BE2C (cell line): Measurements from ENCODE around the gene GDF11.

Source experiments
- DNase-seq: peaks from one replicate; pipeline ENCODE4 v3.0.0-alpha.2; 2020
- H3K27me3 ChIP-seq: fragments of 250-450 bp; sonication (Bioruptor Pico); 2 replicates; pipeline ENCODE4 v1.5.1; 2020; ENCODE audit warnings: mild to moderate bottlenecking
- H3K36me3 ChIP-seq: fragments of 250-450 bp; sonication (Bioruptor Pico); 2 replicates; pipeline ENCODE4 v1.5.1; 2020; ENCODE audit warnings: mild to moderate bottlenecking
- H3K4me1 ChIP-seq: fragments of 250-450 bp; sonication (Bioruptor Pico); 2 replicates; pipeline ENCODE4 v1.5.1; 2020
- H3K4me3 ChIP-seq: 2 replicates; pipeline ENCODE4 v1.5.1; 2011; ENCODE audit warnings: low read depth, low read length
- H3K9me3 ChIP-seq: fragments of 250-450 bp; sonication (Bioruptor Pico); 2 replicates; pipeline ENCODE4 v1.5.1; 2020
- TF ChIP-seq, protein P1 (sequence below): IDR thresholded peaks from 2 replicates; pipeline ENCODE4 v1.5.1; 2012; ENCODE audit warnings: mild to moderate bottlenecking, low read depth, low read length

Gene GDF11

DNA sequence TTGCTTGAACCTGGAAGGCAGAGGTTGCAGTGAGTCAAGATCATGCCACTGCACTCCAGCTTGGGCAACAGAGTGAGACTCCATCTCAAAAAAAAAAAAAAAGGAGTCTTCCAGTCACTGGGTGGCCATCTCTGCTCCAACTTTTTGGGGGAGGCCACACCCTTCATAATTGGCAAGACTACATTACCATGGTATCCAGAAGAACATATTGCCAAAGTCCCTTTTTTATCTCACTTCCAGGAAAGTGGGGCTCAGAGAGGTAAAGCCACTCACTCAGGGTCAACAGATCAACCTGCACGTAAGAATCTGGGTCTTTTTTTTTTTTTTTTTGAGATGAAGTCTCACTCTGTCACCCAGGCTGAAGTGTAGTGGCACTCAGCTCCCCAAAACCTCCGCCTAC, 9.1 kb upstream of the GDF11 start:
- Histone ChIP-seq H3K4me3 (no peak overlapping the region), H3K36me3 (no peaks in the 10 kb centered on the region), H3K4me1 (peaks cover 7% of the 10 kb centered on the region; the same call in 1 of the 2 replicates), H3K9me3 (no peaks in the 10 kb centered on the region), H3K27me3 (no peaks in the 10 kb centered on the region)
- TF ChIP-seq, protein P1, sequence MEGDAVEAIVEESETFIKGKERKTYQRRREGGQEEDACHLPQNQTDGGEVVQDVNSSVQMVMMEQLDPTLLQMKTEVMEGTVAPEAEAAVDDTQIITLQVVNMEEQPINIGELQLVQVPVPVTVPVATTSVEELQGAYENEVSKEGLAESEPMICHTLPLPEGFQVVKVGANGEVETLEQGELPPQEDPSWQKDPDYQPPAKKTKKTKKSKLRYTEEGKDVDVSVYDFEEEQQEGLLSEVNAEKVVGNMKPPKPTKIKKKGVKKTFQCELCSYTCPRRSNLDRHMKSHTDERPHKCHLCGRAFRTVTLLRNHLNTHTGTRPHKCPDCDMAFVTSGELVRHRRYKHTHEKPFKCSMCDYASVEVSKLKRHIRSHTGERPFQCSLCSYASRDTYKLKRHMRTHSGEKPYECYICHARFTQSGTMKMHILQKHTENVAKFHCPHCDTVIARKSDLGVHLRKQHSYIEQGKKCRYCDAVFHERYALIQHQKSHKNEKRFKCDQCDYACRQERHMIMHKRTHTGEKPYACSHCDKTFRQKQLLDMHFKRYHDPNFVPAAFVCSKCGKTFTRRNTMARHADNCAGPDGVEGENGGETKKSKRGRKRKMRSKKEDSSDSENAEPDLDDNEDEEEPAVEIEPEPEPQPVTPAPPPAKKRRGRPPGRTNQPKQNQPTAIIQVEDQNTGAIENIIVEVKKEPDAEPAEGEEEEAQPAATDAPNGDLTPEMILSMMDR = no peak
- no peak for DNase-seq

DNA sequence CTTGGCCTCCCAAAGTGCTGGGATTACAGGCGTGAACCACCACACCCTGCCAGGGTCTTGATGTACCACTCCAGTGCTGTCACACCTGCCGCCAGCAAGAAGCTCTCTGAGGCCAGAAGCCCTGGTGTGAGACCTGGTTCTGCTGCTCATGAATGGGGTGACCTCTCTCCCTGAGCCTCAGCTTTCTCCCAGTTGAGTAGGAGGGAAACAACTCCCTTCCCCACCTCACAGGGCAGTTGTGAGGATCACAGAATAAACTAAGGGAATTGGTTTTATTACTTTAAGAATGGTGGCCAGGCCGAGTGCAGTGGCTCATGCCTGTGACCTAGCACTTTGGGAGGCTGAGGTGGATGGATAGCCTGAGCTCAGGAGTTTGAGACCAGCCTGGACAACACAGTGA, 8.3 kb upstream of the GDF11 start:
- no peak for DNase-seq
- TF ChIP-seq, protein P1 = no peak
- no peak overlapping the region for H3K4me3 ChIP-seq

DNA sequence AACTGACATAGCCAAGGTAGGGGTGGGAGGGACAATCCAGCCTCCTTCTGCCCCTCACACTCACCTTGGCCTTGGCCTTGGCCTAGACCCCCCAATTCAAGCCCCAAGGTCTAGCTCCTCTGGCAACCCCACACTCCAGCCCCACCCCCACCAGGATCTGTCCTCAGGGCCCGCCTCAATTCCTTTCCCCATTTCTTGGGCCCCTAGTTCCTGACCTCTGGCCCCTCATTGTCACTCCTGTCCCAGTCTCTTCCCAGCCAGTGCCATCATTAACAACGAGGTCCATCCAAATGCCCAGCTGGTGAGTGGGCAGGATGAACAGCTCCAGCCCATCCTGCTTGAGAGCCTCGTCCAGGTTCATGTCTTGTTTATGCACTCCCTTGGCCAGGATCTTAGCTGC, 6.8 kb upstream of the GDF11 start:
- H3K9me3 ChIP-seq = no peaks in the 10 kb centered on the region
- peaks cover 7% of the 10 kb centered on the region; the same call in 1 of the 2 replicates for H3K4me1 ChIP-seq
- no peak overlapping the region for H3K4me3 ChIP-seq
- TF ChIP-seq, protein P1 = no peak
- no peak for DNase-seq
- H3K36me3 ChIP-seq = no peaks in the 10 kb centered on the region
- H3K27me3 ChIP-seq = no peaks in the 10 kb centered on the region

More for the DNA sequence above, 8.3 kb upstream of the GDF11 start:
- Histone ChIP-seq H3K4me1 (peaks cover 7% of the 10 kb centered on the region; the same call in 1 of the 2 replicates), H3K27me3 (no peaks in the 10 kb centered on the region), H3K36me3 (no peaks in the 10 kb centered on the region), H3K9me3 (no peaks in the 10 kb centered on the region)

DNA sequence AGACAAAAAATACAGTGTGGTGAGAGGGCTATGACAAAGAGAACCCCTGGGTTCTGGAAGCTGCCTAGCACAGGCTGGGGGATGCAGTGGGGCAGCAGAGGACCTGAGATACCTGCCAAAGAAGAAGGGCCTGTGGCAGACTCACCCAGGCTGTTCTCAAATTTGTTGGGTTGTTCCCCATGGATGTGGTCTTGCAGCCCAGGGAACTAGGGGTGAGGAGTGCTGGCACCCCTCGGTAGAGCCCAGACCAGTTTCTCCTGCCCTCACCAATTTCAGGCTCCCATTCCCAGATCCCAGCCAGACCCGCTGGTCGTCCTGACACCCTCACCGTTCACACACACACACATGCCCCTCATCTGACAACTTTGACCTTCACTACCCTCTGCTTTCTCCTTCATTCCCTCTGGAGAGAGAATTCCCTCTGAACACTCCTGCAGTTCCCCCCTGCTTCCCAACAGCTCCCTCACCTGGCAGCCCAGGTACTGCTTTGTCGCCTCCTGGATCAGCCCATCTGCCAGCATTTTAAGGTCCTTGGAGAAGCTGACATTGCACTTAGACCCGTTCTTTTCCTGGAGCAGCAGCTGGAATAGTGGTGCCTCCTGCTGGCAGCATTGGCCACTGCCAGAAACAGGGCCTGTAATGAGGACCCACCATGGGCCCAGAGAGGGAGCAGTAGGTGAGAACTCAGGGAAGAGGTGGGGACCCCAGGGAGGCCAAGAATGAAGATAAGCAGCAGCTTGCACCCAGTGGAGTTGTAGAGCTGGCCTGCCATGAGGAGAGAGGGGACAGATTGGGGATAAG, 5.9 kb upstream of the GDF11 start:
- TF ChIP-seq, protein P1 = peak; percentile 90
- no peak overlapping the region for H3K4me3 ChIP-seq
- peak; percentile 71 for DNase-seq

DNA sequence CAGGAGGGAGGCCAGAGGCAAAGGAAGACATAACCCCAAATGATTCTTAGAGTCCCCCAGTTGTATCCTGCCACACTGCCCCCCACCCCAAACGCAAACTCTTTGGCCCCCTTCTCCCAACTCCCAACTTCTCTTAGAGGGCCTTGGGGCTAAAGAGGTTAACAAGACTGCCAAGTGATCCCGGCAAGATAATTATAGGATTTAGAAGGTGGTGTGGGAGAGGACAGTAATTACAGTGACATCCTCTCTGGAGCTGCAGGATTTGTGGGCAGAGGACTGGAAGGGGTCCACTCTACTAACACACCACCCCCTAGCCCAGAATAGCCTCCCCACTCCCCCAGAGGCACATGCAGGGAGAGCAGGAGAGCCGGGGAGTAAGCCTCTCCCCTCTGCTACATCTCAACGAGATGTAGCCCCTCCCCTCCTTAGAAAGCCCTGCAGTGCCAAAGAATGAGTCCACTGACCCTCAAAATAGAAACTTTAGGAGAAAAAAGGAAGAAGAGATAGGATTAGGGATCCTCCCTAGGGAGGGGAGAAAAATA, 5.3 kb upstream of the GDF11 start:
- DNase-seq = no peak
- Histone ChIP-seq H3K4me1 (peaks cover 13% of the 10 kb centered on the region), H3K4me3 (peak overlapping the region; percentile 82), H3K9me3 (no peaks in the 10 kb centered on the region), H3K27me3 (no peaks in the 10 kb centered on the region), H3K36me3 (no peaks in the 10 kb centered on the region)
- TF ChIP-seq, protein P1 = no peak

More for the DNA sequence above, 5.9 kb upstream of the GDF11 start:
- Histone ChIP-seq H3K9me3 (no peaks in the 10 kb centered on the region), H3K27me3 (no peaks in the 10 kb centered on the region), H3K36me3 (no peaks in the 10 kb centered on the region), H3K4me1 (peaks cover 8% of the 10 kb centered on the region; the same call in 1 of the 2 replicates)
